ENCODE results near the gene LMX1B.
A peak's percentile ranks its signal among the peaks of the same experiment; 100 is the strongest.
"Not testable (repeated sequence)": the region's sequence is repeated elsewhere in the genome, so short reads cannot be mapped to it uniquely, and the experiment has no call there.

Gene LMX1B

DNA sequence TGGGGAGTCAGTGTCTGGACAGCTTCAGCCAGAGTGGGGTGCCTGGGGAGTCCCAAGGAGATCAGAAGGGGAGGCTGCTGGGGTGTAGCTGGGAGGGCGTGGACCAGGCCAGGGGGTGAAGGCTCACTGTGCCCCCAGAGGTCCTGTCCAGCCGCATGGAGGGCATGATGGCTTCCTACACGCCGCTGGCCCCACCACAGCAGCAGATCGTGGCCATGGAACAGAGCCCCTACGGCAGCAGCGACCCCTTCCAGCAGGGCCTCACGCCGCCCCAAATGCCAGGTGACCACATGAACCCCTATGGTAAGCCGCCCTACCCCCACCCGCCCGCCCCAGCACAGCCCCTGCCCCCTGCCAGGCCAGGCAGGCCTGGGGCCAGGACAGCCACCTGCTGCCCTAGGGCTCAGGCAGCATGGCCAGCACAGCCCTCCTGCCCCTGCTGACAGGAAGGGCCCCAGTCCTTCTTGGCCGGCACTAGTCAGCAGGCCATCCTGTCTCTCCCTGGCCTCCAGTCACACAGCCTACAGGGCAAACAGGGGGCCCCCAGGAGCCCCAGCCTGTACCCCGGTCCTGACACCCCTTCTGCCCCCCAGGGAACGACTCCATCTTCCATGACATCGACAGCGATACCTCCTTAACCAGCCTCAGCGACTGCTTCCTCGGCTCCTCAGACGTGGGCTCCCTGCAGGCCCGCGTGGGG lies 82.1 kb downstream of the LMX1B start:
- DNase-seq (ENCODE audit: low read depth), result no peak

DNA sequence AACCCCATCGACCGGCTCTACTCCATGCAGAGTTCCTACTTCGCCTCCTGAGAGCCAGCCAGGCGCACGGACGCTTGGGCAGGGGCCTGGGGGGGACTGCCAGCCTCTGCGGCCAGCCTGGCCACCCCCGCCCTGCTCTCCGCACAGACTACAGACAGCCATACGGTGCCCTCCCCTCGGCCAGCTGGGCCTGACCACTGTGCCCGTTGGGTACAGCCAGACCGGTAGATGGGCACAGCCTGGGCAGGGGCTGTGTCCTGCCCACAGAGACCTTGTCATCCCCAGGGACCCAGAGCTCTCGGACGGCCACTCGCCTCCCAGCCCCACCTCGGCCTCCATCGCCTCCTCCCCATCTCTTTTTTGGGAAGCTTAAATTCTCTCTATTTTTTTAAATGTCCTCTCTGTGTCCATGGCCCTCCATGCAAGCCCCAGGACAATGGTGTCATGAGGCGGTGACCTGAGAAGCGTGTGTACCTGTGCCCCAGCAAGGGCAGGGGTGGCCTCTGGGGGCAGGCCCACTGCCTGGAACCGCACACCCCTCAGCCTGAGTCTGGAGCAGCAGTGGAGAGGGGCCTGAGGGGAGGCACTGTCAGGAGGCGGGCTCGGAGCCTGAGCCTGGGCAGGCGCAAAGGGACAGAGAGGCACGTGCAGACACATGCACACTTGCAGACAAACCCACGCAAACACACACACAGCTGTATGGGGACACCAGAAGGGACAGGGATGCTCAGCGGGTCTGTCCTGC lies 82.8 kb downstream of the LMX1B start:
- DNase-seq (ENCODE audit: low read depth), result no peak

- DNase-seq (ENCODE audit: low read depth), result no peak
These were observed 83.6 kb downstream of the LMX1B start for GRCh38 chr9:126697330-126697729.

DNA sequence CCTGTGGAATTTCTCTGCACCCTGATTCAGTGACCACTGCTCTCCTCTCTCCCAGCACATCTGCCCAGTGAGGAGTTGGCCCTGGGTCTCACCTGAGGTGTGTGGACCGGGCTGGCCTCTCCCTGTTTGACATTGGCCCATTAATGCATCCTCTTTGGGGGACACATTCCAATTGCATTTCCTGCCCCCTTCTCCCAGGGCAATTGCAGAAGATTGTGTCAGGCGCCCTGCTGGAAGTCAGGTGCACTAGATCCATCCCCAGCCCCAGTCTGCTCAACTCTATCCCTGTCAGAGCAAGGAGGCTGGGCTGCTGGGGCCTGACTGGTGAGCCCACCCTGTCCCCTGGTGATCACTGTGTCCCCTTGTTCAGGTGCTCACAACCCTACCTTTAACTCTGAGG lies 84.5 kb downstream of the LMX1B start:
- no peak for DNase-seq (ENCODE audit: low read depth)

DNA sequence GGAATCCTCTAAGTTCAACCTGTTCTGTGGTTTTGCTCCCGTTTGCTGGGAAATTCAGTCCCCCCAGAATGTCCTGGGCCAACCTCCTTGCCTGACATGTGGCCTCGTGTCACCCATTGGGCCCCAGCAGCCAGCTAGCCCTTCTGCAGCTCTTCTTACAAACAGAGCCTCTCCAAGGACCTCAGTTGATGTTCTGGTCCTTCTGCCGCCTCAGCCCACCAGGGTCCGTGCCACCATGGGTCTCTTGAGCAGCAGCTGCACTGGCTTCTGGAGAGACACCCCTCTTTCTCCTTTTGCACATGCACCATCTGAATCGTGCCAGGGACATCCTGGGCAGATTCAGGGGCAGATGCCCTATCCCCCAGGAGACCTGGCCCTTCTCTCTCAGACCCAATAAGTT lies 85.0 kb downstream of the LMX1B start:
- DNase-seq (ENCODE audit: low read depth), result no peak

DNA sequence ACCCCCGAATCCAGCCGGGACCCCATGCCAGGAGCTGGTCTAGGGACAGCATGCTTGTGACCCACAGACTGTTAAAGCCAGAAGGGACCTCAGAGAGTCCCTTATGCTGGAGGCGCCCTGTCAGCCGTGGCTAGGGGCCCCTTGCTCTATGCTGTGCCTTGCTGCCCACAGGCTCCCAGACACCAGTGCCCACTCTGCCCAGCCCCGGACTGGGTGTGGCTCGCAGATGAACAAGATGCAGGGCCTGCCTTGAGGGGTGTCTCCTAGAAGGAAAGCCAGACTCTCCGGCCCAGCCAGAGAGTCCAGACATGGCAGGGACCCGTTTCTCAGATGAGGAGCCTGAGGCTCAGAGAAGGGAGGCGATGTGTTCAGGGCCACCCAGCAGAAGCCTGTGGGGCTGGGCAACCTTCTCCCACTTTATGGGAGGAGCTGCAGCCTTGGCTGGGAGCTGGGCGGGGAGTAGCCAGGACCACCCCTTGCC lies 85.7 kb downstream of the LMX1B start:
- DNase-seq (ENCODE audit: low read depth), result no peak

DNA sequence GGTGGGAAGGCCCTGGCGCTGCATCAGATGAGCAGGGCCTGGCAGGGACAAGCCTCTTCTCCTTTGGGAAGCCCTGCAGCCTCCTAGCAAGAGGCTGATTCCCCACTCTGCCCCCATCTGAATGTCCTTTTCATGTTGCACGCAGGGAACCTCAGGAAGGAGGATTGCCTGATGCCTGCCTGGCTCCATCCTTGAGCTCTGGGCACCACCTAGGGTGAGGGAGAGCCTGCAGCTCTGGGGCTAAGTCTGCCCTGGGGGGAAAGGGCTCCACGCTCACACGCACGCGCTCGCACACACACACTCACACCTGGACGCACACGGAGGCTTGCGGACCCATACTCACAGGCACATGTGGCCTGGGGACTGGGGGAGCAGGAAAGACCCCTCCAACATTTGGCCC lies 86.6 kb downstream of the LMX1B start:
- no peak for DNase-seq (ENCODE audit: low read depth)

DNA sequence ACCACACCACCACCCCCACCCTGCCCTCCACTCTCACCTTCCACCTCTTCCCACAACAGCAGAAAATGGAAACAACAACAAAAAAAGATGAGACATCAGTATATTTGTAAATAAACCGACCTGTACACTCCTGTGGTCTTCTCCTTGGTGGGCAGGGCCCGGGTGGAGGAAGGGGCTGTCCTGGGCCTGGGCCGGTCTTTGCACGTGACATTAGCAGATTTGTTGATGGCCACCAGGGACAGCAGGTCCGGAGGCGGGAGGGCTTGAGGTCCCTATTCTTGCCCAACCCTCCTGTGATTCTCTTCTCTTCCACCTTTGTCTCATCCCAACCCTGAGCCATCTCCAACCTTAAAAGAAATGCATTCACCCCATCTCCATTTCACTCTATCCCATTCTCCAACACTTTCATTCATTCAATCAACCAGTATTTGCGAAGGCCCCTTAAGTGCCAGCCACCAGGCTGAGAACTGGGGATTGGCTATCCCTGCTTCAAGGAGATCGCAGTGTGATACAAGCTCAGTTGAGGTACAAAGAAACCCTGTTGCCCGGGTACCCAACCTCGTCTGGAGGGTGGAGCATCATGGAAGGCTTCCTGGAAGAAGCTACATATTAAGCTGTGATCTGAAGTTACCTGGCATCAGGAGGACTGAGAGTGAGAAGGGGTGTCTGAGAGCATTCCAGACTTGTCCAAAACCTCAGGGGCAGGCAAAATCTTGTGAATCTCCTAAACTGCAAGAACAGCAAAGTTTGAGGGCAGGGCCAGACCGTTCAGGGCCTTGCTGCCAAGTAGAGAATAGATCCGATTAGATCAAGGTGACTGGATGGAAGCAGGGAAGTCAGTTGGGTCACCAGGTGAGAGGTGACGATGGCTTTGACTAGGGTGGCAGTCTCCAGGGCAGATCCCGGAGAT lies 87.4 kb downstream of the LMX1B start:
- no peak for DNase-seq (ENCODE audit: low read depth)

- no peak for DNase-seq (ENCODE audit: low read depth)
These were observed 88.0 kb downstream of the LMX1B start for GRCh38 chr9:126701813-126702140.

- no peak for DNase-seq (ENCODE audit: low read depth)
These were observed 88.6 kb downstream of the LMX1B start for GRCh38 chr9:126702151-126703001.

DNA sequence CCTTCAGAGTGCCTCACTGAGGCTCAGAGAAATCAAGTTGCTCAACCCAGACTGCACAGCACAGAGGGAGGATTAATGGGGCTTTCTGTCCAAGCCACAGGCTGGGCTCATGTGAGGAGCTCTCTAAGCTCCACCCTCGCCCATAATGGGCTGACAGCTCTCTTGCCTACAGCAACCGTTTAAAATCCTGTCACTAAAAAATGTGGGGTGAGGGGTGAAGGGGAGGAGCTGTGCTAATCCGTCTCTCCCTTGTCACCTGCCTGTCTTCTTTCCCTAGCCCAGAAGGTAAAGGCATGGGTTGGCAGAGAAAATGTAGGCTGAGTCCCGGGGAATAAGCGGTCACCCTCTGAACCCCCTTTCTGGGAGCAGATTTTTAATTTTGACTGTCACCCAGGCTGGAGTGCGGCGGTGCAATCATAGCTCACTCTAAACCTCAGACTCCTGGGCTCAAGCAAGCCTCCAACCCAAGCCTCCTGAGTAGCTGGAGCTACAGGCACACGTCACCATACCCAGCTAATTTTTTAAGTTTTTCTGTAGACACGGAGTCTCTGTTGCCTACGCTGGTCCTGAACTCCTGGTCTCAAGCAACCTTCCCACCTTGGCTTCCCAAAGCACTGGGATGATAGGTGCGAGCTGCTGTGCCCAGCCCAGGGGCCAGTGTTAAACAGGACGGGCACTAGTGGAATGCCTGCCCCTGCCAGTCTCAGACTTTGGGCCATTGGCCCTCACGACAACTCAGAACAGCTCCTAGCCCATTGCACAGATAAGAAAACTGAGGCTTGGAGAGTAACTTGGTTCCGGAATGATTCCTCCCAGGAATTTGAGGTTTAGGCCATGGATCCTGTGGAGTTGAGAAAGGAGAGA lies 89.5 kb downstream of the LMX1B start:
- DNase-seq (ENCODE audit: low read depth), result no peak

GRCh38 chr9:126703866-126704156 lies 90.1 kb downstream of the LMX1B start:
- no peak for DNase-seq (ENCODE audit: low read depth)

DNA sequence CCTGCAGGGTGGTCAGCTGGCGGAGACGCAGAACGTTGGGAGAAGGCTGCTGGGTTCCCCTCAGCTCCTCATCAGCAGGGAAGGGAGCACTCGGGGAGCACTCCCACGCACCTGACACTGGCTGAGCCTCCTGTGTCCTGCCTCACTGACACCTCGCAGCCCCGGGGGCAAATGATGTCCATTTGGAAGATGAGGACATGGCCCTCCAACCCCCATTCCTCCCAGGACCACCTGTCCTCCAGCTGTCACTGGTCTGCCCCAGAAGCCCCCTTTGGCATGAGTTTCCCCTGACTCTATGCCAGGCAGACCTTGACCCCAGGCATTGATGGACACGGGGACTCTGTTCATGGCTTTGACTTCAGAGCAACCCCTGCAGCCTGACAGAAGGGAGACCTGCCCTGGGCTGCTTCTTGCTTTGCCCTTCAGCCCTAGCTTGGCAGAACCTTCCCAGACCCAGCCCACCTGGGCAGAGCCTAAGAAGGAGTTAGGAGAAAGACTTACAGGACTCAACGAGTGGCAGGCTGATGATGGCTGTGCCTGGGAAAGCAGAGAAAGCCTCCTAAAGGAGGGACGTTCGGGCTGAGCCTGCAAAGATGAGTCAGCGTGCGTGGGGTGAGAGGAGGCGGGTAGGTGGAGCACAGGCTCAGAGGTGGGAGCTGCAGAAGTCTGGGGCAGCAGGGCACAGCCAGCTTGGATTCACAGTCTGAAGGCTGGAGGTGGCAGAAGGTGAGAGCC lies 90.6 kb downstream of the LMX1B start:
- no peak for DNase-seq (ENCODE audit: low read depth)

DNA sequence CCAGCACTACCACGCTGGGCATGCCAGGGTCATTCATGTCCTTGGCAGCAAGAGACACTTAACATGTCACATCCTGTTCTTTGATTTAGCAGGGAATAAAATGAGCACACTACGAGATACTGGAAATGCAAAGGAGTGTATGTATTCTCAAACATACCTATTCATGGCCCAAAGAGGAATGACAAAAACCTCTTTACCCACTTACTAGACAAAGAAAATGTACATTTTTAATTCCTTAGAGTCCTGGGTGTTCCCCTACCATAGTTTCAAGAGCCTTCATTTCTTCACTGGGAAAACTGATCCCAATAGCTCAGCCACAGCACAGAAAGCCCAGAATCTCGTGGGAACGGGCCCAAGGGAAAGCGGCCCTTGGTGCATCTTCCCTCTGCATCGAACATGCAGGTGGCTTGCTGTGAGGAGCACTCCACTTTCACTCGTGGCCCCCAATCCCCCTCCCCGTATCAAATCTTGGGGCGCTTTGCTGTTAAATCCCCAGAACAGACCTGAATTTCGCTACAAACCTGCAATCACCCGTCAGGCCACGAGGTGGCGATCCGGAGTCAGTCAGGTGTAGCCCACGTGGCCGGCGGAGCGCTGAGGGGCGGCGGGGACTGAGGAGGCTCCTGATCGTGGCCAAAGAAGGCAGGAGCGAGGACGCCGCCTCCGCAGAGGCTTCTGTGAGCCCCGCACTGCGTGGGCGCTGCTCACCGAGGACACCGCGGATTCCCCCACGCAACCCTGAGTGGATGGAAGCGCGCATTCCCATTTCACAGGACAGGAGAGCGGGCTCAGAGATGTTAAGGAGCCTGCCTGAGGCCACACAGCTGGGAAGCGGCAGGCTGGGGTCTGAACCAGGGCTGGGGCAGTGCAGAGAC lies 91.4 kb downstream of the LMX1B start:
- peak; percentile 74 for DNase-seq (ENCODE audit: low read depth)

DNA sequence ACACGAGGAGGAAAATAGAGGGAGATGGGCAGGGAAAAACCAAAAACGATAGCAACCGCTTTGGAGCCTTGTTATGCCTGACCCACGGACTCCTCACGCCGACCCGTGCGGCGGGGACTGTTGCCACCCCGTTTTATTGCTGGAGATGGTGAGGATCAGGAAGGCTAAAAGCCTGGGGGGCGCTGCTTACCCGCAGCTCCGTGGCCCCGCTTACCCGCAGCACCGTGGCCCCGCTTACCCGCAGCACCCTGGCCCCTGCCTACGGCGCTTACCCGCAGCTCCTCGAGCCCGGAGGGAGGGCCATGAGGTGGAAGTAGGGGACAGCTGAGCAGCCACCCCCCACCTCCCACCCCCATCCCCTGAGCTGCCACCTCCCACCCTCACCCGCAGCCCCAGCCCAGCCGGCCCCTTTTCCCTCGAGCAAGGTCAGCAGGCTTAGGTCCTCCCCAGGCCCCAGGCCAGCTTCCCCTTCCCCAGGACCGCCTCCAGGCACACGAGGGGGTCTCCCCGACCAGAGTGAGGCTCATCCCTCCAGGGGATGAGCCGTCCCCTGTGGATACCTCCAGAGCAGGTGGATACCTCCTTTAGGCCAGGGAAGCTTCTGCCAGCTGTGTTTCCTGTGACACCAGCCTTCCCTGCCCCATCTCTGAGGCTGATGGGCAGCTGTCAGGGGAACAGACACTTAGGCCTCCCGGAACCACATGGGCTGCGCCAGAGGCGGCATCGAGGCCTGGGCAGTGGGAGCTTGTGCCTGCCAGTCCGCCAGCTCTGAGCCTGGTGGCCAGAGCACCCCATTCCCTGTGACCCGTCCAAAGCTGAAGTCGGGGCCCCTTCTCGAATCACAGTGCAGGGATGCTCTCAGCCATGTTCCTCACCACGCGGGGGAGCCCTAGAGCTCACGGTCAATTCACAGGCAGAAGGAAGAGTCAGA lies 92.3 kb downstream of the LMX1B start:
- DNase-seq (ENCODE audit: low read depth), result peak; percentile 61

DNA sequence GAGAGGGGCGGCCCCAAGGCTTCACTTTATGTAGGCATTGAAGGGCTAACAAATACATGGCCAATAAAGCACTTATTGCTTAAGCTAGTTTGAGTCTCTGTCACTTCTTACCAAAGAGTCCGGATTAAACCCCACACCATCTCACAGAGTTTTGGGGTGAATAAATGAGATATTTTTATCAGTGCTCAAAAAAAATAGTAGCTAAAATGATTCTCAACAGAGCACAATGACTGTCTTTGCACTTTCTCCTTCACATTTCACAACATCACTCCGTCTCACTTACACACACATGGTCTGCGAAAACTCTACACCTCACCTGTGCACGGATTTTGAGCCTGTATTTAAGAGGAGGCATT lies 92.9 kb downstream of the LMX1B start:
- no peak for DNase-seq (ENCODE audit: low read depth)

DNA sequence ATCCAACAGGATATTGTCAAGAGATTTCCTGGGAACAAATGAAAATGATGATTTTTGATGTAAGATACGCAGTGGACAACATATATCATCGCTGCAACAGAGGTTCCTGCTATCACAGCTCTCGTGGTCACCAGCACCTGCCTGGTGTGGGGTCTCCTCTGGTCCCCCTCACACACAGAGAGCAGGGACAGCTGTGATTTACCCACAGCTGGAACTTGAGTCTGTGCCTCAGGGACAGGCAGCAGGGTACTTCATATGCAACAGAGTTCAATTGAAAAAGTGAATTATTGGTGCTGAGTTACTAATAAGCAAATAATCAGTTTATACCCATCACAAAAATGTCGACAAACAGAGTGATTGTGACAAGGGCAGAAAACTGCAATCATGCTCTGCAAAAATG lies 93.4 kb downstream of the LMX1B start:
- DNase-seq (ENCODE audit: low read depth), result no peak

- not testable (repeated sequence) for DNase-seq (ENCODE audit: low read depth)
These were observed 94.0 kb downstream of the LMX1B start for GRCh38 chr9:126707712-126708111.

All from stimulated activated CD8-positive, alpha-beta memory T cell treated with anti-CD3 and anti-CD28 coated beads, Interleukin-12 subunit alpha, Interleukin-12 subunit beta, amount 100 ng/mL, for 1 hour (primary cell).